GM12874 (cell line): ENCODE data around the gene CPNE1.

ENCODE experiments used
- CTCF ChIP-seq: IDR thresholded peaks from 2 replicates; pipeline ENCODE4 v1.5.1; 2011; ENCODE audit warnings: low read depth, mild to moderate bottlenecking, control low read depth, low read length, moderate library complexity; ENCODE audit not compliant: insufficient read depth

CPNE1 gene

GRCh38 chr20:35582741-35583404 is 81.8 kb downstream of the CPNE1 start:
- TF ChIP-seq CTCF: no peak

- no peak for TF ChIP-seq CTCF
Measured at GRCh38 chr20:35582131-35582530, 82.6 kb downstream of the CPNE1 start.

- TF ChIP-seq CTCF: no peak
Measured at GRCh38 chr20:35579196-35579595, 85.5 kb downstream of the CPNE1 start.

- TF ChIP-seq CTCF: no peak
Measured at GRCh38 chr20:35578469-35578868, 86.2 kb downstream of the CPNE1 start.

- TF ChIP-seq CTCF: no peak
Measured at GRCh38 chr20:35576816-35577215, 87.9 kb downstream of the CPNE1 start.
